Activated gamma-delta T cell treated with anti-CD3 and anti-CD28 coated beads, Interleukin-2, amount 50 U/mL, for 16 hours (primary cell): ENCODE results near the gene FBRSL1.
"Not testable (repeated sequence)": the region's sequence is repeated elsewhere in the genome, so short reads cannot be mapped to it uniquely, and the experiment has no call there.

Source experiments
- DNase-seq: peaks from one replicate; pipeline ENCODE4 v3.0.0-alpha.2; 2020; ENCODE audit warnings: low read depth

Gene FBRSL1

GRCh38 chr12:132471011-132471857, 18.7 kb upstream of the FBRSL1 start:
- no peak for DNase-seq

- no peak for DNase-seq
Measured at GRCh38 chr12:132471858-132472255, 18.1 kb upstream of the FBRSL1 start.

GRCh38 chr12:132472386-132472785, 17.6 kb upstream of the FBRSL1 start:
- DNase-seq: no peak

GRCh38 chr12:132474237-132474741, 15.7 kb upstream of the FBRSL1 start:
- no peak for DNase-seq

- DNase-seq: not testable (repeated sequence)
Measured at GRCh38 chr12:132474799-132475303, 15.1 kb upstream of the FBRSL1 start.

- no peak for DNase-seq
Measured at GRCh38 chr12:132475304-132476037, 14.5 kb upstream of the FBRSL1 start.

GRCh38 chr12:132476038-132476414, 13.9 kb upstream of the FBRSL1 start:
- DNase-seq: no peak

GRCh38 chr12:132476421-132476820, 13.5 kb upstream of the FBRSL1 start:
- no peak for DNase-seq

- no peak for DNase-seq
Measured at GRCh38 chr12:132477017-132477702, 12.8 kb upstream of the FBRSL1 start.

GRCh38 chr12:132477703-132478432, 12.1 kb upstream of the FBRSL1 start:
- DNase-seq: no peak

GRCh38 chr12:132478433-132478803, 11.5 kb upstream of the FBRSL1 start:
- DNase-seq: no peak

- DNase-seq: no peak
Measured at GRCh38 chr12:132478845-132479244, 11.1 kb upstream of the FBRSL1 start.

GRCh38 chr12:132479291-132479690, 10.7 kb upstream of the FBRSL1 start:
- no peak for DNase-seq

GRCh38 chr12:132479938-132480622, 9.9 kb upstream of the FBRSL1 start:
- DNase-seq: no peak

- DNase-seq: no peak
Measured at GRCh38 chr12:132480623-132481132, 9.3 kb upstream of the FBRSL1 start.

- DNase-seq: no peak
Measured at GRCh38 chr12:132481345-132481744, 8.6 kb upstream of the FBRSL1 start.

- no peak for DNase-seq
Measured at GRCh38 chr12:132481771-132482745, 7.9 kb upstream of the FBRSL1 start.

GRCh38 chr12:132482771-132483170, 7.2 kb upstream of the FBRSL1 start:
- no peak for DNase-seq

- no peak for DNase-seq
Measured at GRCh38 chr12:132483208-132483607, 6.7 kb upstream of the FBRSL1 start.

GRCh38 chr12:132483612-132484011, 6.3 kb upstream of the FBRSL1 start:
- DNase-seq: no peak
